OCI-LY3 (cell line): Measurements from ENCODE around the gene MAN1A1.

ENCODE experiments used
- H2AFZ ChIP-seq: fragments of 200-600, 300-600 bp; shearing (Covaris generic); 2 replicates; pipeline ENCODE4 v1.6.0; 2014; ENCODE audit warnings: antibody characterized with exemption, low read depth, low read length
- H3K27ac ChIP-seq: fragments of 200-600, 300-600 bp; sonication (generic); 2 replicates; pipeline ENCODE4 v1.5.1; 2014; ENCODE audit warnings: mild to moderate bottlenecking, low read length, moderate library complexity, mixed read lengths
- H3K27me3 ChIP-seq: fragments of 200-600, 300-600 bp; sonication (generic); 2 replicates; pipeline ENCODE4 v1.6.1; 2014; ENCODE audit warnings: low read depth, low read length, mixed read lengths
- H3K36me3 ChIP-seq: fragments of 200-600, 300-600 bp; sonication (generic); replicated peaks from 2 replicates; pipeline ENCODE3; 2014; ENCODE audit warnings: low read depth, low read length, mixed read lengths
- H3K4me1 ChIP-seq: fragments of 300-600, 200-600 bp; sonication (generic); 2 replicates; pipeline ENCODE4 v1.6.1; 2014; ENCODE audit warnings: low read length, mixed read lengths
- H3K4me2 ChIP-seq: fragments of 200-600, 300-600 bp; sonication (generic); 2 replicates; pipeline ENCODE4 v1.6.1; 2014; ENCODE audit warnings: low read length, mixed read lengths
- H3K4me3 ChIP-seq: fragments of 300-600, 200-600 bp; sonication (generic); 2 replicates; pipeline ENCODE4 v1.5.1; 2014; ENCODE audit warnings: antibody characterized with exemption, mild to moderate bottlenecking, low read length, moderate library complexity
- H3K79me2 ChIP-seq: fragments of 300-600, 200-600 bp; shearing (Covaris generic); 2 replicates; pipeline ENCODE4 v1.6.1; 2014; ENCODE audit warnings: mild to moderate bottlenecking, low read length, mixed read lengths
- H3K9ac ChIP-seq: fragments of 300-600, 200-600 bp; shearing (Covaris generic); 2 replicates; pipeline ENCODE4 v1.6.0; 2014; ENCODE audit warnings: mild to moderate bottlenecking, low read length, moderate library complexity
- H3K9me3 ChIP-seq: fragments of 200-600, 300-600 bp; shearing (Covaris generic); 2 replicates; pipeline ENCODE4 v1.6.1; 2014; ENCODE audit warnings: low read length, mixed read lengths; ENCODE audit not compliant: insufficient read depth
- H4K20me1 ChIP-seq: fragments of 200-600, 300-600 bp; sonication (generic); 2 replicates; pipeline ENCODE4 v1.6.1; 2016; ENCODE audit warnings: low read length, mixed read lengths; ENCODE audit not compliant: insufficient read depth
- EZH2phosphoT487 ChIP-seq: fragments of 200-600 bp; shearing (Covaris generic); IDR thresholded peaks from 2 replicates; pipeline ENCODE4 v1.6.1; 2018; ENCODE audit warnings: antibody characterized with exemption, mixed run types, low read depth
- TF ChIP-seq, protein P1 (sequence below): fragments of 200-600, 300-600 bp; sonication (generic); IDR thresholded peaks from 2 replicates; pipeline ENCODE4 v1.5.1; 2014; ENCODE audit warnings: antibody characterized with exemption, low read length, low read depth

MAN1A1 gene

DNA sequence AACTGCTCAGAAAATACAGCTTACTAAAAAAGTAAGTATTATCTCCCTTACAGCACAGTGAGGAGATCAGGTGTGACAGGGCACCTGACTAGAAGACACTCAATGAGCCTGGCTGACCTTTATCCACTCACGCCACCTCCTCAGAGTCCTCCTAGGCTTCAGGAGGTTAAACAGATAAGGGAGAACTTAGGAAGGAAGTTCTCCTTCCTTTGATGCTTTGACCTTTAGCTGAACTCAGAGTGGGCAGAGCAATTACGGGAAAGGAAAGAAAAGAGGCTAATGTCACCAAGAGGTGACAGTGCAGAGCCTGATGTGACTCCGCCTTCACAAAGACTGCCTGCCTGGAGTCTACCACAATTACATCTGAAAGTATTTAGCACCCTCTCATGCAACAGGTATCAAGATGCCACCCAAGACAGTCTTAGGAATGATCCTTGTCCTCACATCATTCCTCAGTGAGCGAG lies 36.7 kb downstream of the MAN1A1 start:
- Histone ChIP-seq H3K9ac (no peak overlapping the region), H3K9me3 (no peaks in the 10 kb centered on the region), H3K27me3 (no peaks in the 10 kb centered on the region), H4K20me1 (no peaks in the 10 kb centered on the region), H2AFZ (no peak overlapping the region), H3K36me3 (no peaks in the 10 kb centered on the region), H3K4me1 (peaks cover 29% of the 10 kb centered on the region), H3K27ac (no peak overlapping the region), H3K4me3 (no peak overlapping the region), H3K79me2 (no peaks in the 10 kb centered on the region), H3K4me2 (no peak overlapping the region)
- no peak for TF ChIP-seq EZH2phosphoT487
- TF ChIP-seq, protein P1, sequence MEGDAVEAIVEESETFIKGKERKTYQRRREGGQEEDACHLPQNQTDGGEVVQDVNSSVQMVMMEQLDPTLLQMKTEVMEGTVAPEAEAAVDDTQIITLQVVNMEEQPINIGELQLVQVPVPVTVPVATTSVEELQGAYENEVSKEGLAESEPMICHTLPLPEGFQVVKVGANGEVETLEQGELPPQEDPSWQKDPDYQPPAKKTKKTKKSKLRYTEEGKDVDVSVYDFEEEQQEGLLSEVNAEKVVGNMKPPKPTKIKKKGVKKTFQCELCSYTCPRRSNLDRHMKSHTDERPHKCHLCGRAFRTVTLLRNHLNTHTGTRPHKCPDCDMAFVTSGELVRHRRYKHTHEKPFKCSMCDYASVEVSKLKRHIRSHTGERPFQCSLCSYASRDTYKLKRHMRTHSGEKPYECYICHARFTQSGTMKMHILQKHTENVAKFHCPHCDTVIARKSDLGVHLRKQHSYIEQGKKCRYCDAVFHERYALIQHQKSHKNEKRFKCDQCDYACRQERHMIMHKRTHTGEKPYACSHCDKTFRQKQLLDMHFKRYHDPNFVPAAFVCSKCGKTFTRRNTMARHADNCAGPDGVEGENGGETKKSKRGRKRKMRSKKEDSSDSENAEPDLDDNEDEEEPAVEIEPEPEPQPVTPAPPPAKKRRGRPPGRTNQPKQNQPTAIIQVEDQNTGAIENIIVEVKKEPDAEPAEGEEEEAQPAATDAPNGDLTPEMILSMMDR = no peak

DNA sequence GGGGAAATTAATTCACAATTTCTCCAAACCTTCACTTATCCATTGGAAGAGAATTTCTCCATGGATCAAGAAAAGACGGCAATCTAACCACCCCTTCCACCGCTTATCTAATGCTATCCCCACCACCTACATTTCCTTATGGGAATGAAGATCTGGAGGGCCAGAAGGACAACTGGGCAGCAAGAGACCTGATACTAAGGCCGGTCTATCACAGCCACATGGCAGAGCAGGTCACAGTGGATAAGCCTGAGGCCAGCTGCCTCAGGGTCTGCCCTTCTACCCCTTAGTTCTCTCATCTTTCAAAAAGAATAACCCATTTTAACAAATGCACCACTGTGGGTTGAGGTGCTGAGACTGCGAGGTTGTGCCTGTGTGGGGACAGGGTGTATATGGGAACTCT lies 37.1 kb downstream of the MAN1A1 start:
- Histone ChIP-seq H3K27ac (no peak overlapping the region), H3K36me3 (no peaks in the 10 kb centered on the region), H3K4me2 (no peak overlapping the region), H3K79me2 (no peaks in the 10 kb centered on the region), H2AFZ (no peak overlapping the region), H3K4me1 (peaks cover 29% of the 10 kb centered on the region), H4K20me1 (no peaks in the 10 kb centered on the region), H3K9me3 (no peaks in the 10 kb centered on the region), H3K9ac (no peak overlapping the region), H3K4me3 (no peak overlapping the region), H3K27me3 (no peaks in the 10 kb centered on the region)
- TF ChIP-seq, protein P1 = no peak
- no peak for TF ChIP-seq EZH2phosphoT487

DNA sequence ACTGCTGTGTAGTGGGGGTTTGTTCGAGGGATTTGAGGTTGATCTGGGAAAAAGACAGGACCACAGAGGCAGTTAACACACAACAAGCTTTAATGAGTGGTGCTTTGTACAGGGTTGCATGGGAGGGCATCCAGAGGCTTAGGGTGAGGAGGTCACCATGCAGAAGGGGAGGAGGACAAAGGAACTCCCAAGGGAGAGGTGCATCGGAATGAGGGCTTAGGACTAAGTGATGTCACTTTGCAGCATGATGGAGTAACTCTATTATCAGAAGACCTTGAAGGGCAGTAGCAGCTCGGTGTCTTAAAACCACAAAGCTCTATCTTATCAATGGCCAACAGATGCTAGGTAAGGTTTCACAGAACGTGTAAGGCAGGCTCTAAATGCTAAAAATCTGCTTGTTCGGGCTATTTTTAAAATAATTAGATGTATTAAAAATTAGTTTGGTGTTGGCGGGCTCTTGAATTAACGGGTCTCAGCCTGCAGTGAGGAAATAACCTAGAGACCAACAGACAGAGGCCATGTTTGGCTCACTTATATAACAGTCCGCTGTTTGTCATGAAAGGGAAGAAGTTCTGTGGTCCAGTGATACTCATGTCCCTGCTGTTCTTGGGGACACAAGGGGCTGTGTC lies 37.9 kb downstream of the MAN1A1 start:
- no peak overlapping the region for H3K4me2 ChIP-seq
- H3K4me3 ChIP-seq = no peak overlapping the region
- no peak overlapping the region for H3K27ac ChIP-seq
- H3K9ac ChIP-seq = no peak overlapping the region
- H2AFZ ChIP-seq = no peak overlapping the region
- no peaks in the 10 kb centered on the region for H3K36me3 ChIP-seq
- no peaks in the 10 kb centered on the region for H3K9me3 ChIP-seq
- no peaks in the 10 kb centered on the region for H3K79me2 ChIP-seq
- no peaks in the 10 kb centered on the region for H4K20me1 ChIP-seq
- H3K4me1 ChIP-seq = peaks cover 29% of the 10 kb centered on the region
- TF ChIP-seq, protein P1 = no peak
- TF ChIP-seq EZH2phosphoT487 = no peak
- no peaks in the 10 kb centered on the region for H3K27me3 ChIP-seq

DNA sequence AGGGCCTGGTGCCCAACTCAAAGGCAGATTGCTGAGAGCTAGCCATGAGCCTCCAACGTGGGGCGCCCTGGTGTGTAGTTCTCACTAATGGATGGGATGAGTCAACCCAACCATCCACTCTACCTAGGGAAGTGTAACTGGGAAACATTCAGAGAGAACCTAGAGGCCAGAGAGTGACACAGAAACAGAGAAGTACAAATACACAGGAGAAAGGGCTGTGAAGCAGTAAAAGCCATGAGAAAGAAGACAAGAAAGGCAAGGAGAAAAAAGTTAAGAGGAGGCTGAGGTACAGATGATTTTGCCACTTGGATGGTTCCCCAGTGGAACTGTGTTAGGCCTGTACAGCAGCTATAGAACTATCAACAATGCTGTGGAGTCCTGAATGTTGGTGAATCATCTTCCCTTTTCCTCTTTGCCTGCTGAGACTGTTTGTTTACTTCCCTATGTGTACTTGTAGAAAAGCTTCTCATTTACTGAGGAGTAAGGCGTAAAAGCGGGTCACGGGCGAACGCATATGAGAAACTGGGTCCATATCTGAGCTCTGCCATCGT lies 39.0 kb downstream of the MAN1A1 start:
- no peaks in the 10 kb centered on the region for H4K20me1 ChIP-seq
- no peak overlapping the region for H3K4me2 ChIP-seq
- no peaks in the 10 kb centered on the region for H3K79me2 ChIP-seq
- no peaks in the 10 kb centered on the region for H3K27me3 ChIP-seq
- H3K4me3 ChIP-seq = no peak overlapping the region
- no peak overlapping the region for H3K9ac ChIP-seq
- no peak overlapping the region for H3K27ac ChIP-seq
- TF ChIP-seq, protein P1 = no peak
- no peak for TF ChIP-seq EZH2phosphoT487
- no peaks in the 10 kb centered on the region for H3K9me3 ChIP-seq
- peaks cover 26% of the 10 kb centered on the region for H3K4me1 ChIP-seq
- peaks cover 5% of the 10 kb centered on the region for H3K36me3 ChIP-seq
- H2AFZ ChIP-seq = no peak overlapping the region
